ENCODE data around the gene SERGEF.

GRCh38 chr11:17805043-17805442, 207.8 kb downstream of the SERGEF start:
- TF ChIP-seq CTCF (IDR thresholded peaks at IDR 0.05) (no peak), POLR2A (IDR thresholded peaks at IDR 0.05) (no peak), EP300 (IDR thresholded peaks at IDR 0.05) (no peak)

All from ovary (tissue), 3 donors.